HUES48 (cell line): Measurements from ENCODE around the gene SRRM2.

ENCODE experiments used
- H3K27ac ChIP-seq: one replicate; pipeline ENCODE4 v1.7.0; 2013; ENCODE audit warnings: low read depth, low read length, inconsistent platforms
- H3K27me3 ChIP-seq: 2 replicates; pipeline ENCODE4 v1.6.1; 2013; ENCODE audit warnings: mild to moderate bottlenecking, low read length; ENCODE audit not compliant: control insufficient read depth, insufficient read depth
- H3K36me3 ChIP-seq: 2 replicates; pipeline ENCODE4 v1.6.1; 2013; ENCODE audit warnings: low read length; ENCODE audit not compliant: control insufficient read depth, insufficient read depth
- H3K4me1 ChIP-seq: 2 replicates; pipeline ENCODE4 v1.6.1; 2013; ENCODE audit warnings: mild to moderate bottlenecking, low read length; ENCODE audit not compliant: control insufficient read depth, insufficient read depth
- H3K4me3 ChIP-seq: 2 replicates; pipeline ENCODE4 v1.5.1; 2013; ENCODE audit warnings: mild to moderate bottlenecking, low read depth, low read length
- H3K9ac ChIP-seq: 2 replicates; pipeline ENCODE4 v1.6.1; 2013; ENCODE audit warnings: mild to moderate bottlenecking, low read depth, low read length, moderate library complexity
- H3K9me3 ChIP-seq: 2 replicates; pipeline ENCODE4 v1.6.1; 2013; ENCODE audit warnings: low read length; ENCODE audit not compliant: control insufficient read depth, insufficient read depth

Gene SRRM2

GRCh38 chr16:2765462-2766404 is 13.3 kb downstream of the SRRM2 start:
- no peak overlapping the region for H3K27ac ChIP-seq
- peaks cover 100% of the 10 kb centered on the region for H3K36me3 ChIP-seq
- H3K9ac ChIP-seq = no peak overlapping the region

GRCh38 chr16:2766430-2767139 is 14.1 kb downstream of the SRRM2 start:
- Histone ChIP-seq H3K9ac (no peak overlapping the region), H3K9me3 (peaks cover 19% of the 10 kb centered on the region), H3K27ac (no peak overlapping the region), H3K27me3 (no peaks in the 10 kb centered on the region), H3K4me3 (no peak overlapping the region), H3K4me1 (no peaks in the 10 kb centered on the region), H3K36me3 (peaks cover 99% of the 10 kb centered on the region)

More at GRCh38 chr16:2765462-2766404, 13.3 kb downstream of the SRRM2 start:
- H3K4me3 ChIP-seq = no peak overlapping the region
- no peaks in the 10 kb centered on the region for H3K4me1 ChIP-seq
- H3K27me3 ChIP-seq = no peaks in the 10 kb centered on the region
- H3K9me3 ChIP-seq = peaks cover 19% of the 10 kb centered on the region

GRCh38 chr16:2767140-2767731 is 14.8 kb downstream of the SRRM2 start:
- Histone ChIP-seq H3K9ac (no peak overlapping the region), H3K36me3 (peaks cover 99% of the 10 kb centered on the region), H3K4me3 (no peak overlapping the region), H3K4me1 (no peaks in the 10 kb centered on the region), H3K27ac (no peak overlapping the region), H3K27me3 (no peaks in the 10 kb centered on the region), H3K9me3 (peaks cover 16% of the 10 kb centered on the region)

- Histone ChIP-seq H3K9ac (no peak overlapping the region), H3K36me3 (peaks cover 96% of the 10 kb centered on the region), H3K4me3 (no peak overlapping the region), H3K4me1 (no peaks in the 10 kb centered on the region), H3K9me3 (peaks cover 10% of the 10 kb centered on the region; the same call in 1 of the 2 replicates), H3K27me3 (no peaks in the 10 kb centered on the region), H3K27ac (no peak overlapping the region)
These were observed 15.5 kb downstream of the SRRM2 start for GRCh38 chr16:2767891-2768290.

GRCh38 chr16:2768403-2769089 is 16.1 kb downstream of the SRRM2 start:
- Histone ChIP-seq H3K36me3 (peaks cover 96% of the 10 kb centered on the region), H3K27ac (no peak overlapping the region), H3K4me3 (no peak overlapping the region), H3K9me3 (peaks cover 3% of the 10 kb centered on the region; the same call in 1 of the 2 replicates), H3K9ac (no peak overlapping the region), H3K4me1 (no peaks in the 10 kb centered on the region), H3K27me3 (no peaks in the 10 kb centered on the region)

GRCh38 chr16:2769100-2769529 is 16.7 kb downstream of the SRRM2 start:
- no peak overlapping the region for H3K4me3 ChIP-seq
- H3K4me1 ChIP-seq = no peaks in the 10 kb centered on the region
- no peak overlapping the region for H3K9ac ChIP-seq
- no peak overlapping the region for H3K27ac ChIP-seq
- H3K27me3 ChIP-seq = no peaks in the 10 kb centered on the region
- no peaks in the 10 kb centered on the region; the same call in 1 of the 2 replicates for H3K9me3 ChIP-seq
- peaks cover 96% of the 10 kb centered on the region for H3K36me3 ChIP-seq

GRCh38 chr16:2769675-2770056 is 17.2 kb downstream of the SRRM2 start:
- H3K9me3 ChIP-seq = no peaks in the 10 kb centered on the region; the same call in 1 of the 2 replicates

GRCh38 chr16:2770057-2770951 is 17.9 kb downstream of the SRRM2 start:
- no peak overlapping the region for H3K9ac ChIP-seq
- H3K27ac ChIP-seq = peak overlapping the region; percentile 47
- no peaks in the 10 kb centered on the region for H3K9me3 ChIP-seq
- no peak overlapping the region for H3K4me3 ChIP-seq
- peaks cover 96% of the 10 kb centered on the region for H3K36me3 ChIP-seq
- no peaks in the 10 kb centered on the region for H3K27me3 ChIP-seq
- H3K4me1 ChIP-seq = no peaks in the 10 kb centered on the region

More at GRCh38 chr16:2769675-2770056, 17.2 kb downstream of the SRRM2 start:
- H3K27me3 ChIP-seq = no peaks in the 10 kb centered on the region
- peaks cover 96% of the 10 kb centered on the region for H3K36me3 ChIP-seq
- no peak overlapping the region for H3K4me3 ChIP-seq
- no peak overlapping the region for H3K9ac ChIP-seq
- H3K4me1 ChIP-seq = no peaks in the 10 kb centered on the region
- H3K27ac ChIP-seq = no peak overlapping the region

- Histone ChIP-seq H3K27ac (peak overlapping the region; percentile 47), H3K36me3 (peaks cover 83% of the 10 kb centered on the region), H3K27me3 (no peaks in the 10 kb centered on the region), H3K4me1 (no peaks in the 10 kb centered on the region), H3K9me3 (no peaks in the 10 kb centered on the region), H3K9ac (no peak overlapping the region), H3K4me3 (no peak overlapping the region)
These were observed 19.3 kb downstream of the SRRM2 start for GRCh38 chr16:2771496-2772402.
